BLaER1 (cell line): Measurements from ENCODE around the gene CNPY2.
A peak's percentile ranks its signal among the peaks of the same experiment; 100 is the strongest.
"Not testable (repeated sequence)": the region's sequence is repeated elsewhere in the genome, so short reads cannot be mapped to it uniquely, and the experiment has no call there.

ENCODE experiments used
- H3K27ac ChIP-seq: shearing (Covaris generic); formaldehyde crosslinking; 2 replicates; pipeline ENCODE4 v1.8.1; 2022
- H3K27me3 ChIP-seq: shearing (Covaris generic); formaldehyde crosslinking; 2 replicates; pipeline ENCODE4 v1.8.1; 2022
- H3K36me3 ChIP-seq: shearing (Covaris generic); formaldehyde crosslinking; 2 replicates; pipeline ENCODE4 v1.8.1; 2022
- H3K4me1 ChIP-seq: shearing (Covaris generic); formaldehyde crosslinking; 2 replicates; pipeline ENCODE4 v1.8.1; 2022
- H3K4me2 ChIP-seq: shearing (Covaris generic); formaldehyde crosslinking; 2 replicates; pipeline ENCODE4 v1.8.1; 2022
- H3K4me3 ChIP-seq: shearing (Covaris generic); formaldehyde crosslinking; 2 replicates; pipeline ENCODE4 v1.8.1; 2022
- H3K9ac ChIP-seq: shearing (Covaris generic); formaldehyde crosslinking; 2 replicates; pipeline ENCODE4 v1.8.1; 2022
- H3K9me3 ChIP-seq: shearing (Covaris generic); formaldehyde crosslinking; 2 replicates; pipeline ENCODE4 v1.8.1; 2022
- H4K20me1 ChIP-seq: shearing (Covaris generic); formaldehyde crosslinking; 2 replicates; pipeline ENCODE4 v1.8.1; 2022
- Cebpa-rat ChIP-seq: shearing (Covaris generic); IDR thresholded peaks from 2 replicates; pipeline ENCODE4 v1.8.1; 2022

The CNPY2 gene

GRCh38 chr12:56315622-56316473 lies at the start of gene CNPY2:
Gene CNPY2, minus strand, starts transcription at chr12:56315988. Its CDS starts 771 bp downstream, at chr12:56315217.
- Histone ChIP-seq H4K20me1 (no peaks in the 10 kb centered on the region), H3K4me3 (peak within 1 kb of the TSS; percentile 92), H3K27me3 (no peaks in the 10 kb centered on the region), H3K9me3 (no peaks in the 10 kb centered on the region), H3K27ac (peak within 1 kb of the TSS; percentile 93), H3K36me3 (peaks cover 69% of the 10 kb centered on the region), H3K4me2 (peak within 1 kb of the TSS; percentile 98), H3K9ac (peak within 1 kb of the TSS; percentile 93), H3K4me1 (peaks cover 20% of the 10 kb centered on the region)
- no peak for TF ChIP-seq Cebpa-rat

- H3K4me1 ChIP-seq: peaks cover 47% of the 10 kb centered on the region
- H3K4me2 ChIP-seq: peak within 1 kb of the TSS; percentile 10
- H3K36me3 ChIP-seq: no peaks in the 10 kb centered on the region
- no peaks in the 10 kb centered on the region for H3K9me3 ChIP-seq
- no peak for TF ChIP-seq Cebpa-rat
- no peak within 1 kb of the TSS for H3K27ac ChIP-seq
- no peak within 1 kb of the TSS for H3K9ac ChIP-seq
- no peak within 1 kb of the TSS for H3K4me3 ChIP-seq
- H4K20me1 ChIP-seq: no peaks in the 10 kb centered on the region
- H3K27me3 ChIP-seq: no peaks in the 10 kb centered on the region
These were observed 46.6 kb upstream of the CNPY2 start, which contains the start of gene APOF for GRCh38 chr12:56362130-56363059. Gene APOF, minus strand, starts transcription at chr12:56362857. Its CDS starts 112 bp downstream, at chr12:56362745.

GRCh38 chr12:56361487-56362129 lies 45.8 kb upstream of the CNPY2 start:
- no peak overlapping the region for H3K4me3 ChIP-seq
- H3K27ac ChIP-seq: no peak overlapping the region
- H3K9me3 ChIP-seq: no peaks in the 10 kb centered on the region
- H3K9ac ChIP-seq: no peak overlapping the region
- no peaks in the 10 kb centered on the region for H3K27me3 ChIP-seq
- no peaks in the 10 kb centered on the region for H4K20me1 ChIP-seq
- peaks cover under 1% of the 10 kb centered on the region; the same call in 1 of the 2 replicates for H3K36me3 ChIP-seq
- peak overlapping the region; percentile 80 for H3K4me2 ChIP-seq
- peaks cover 43% of the 10 kb centered on the region for H3K4me1 ChIP-seq
- no peak for TF ChIP-seq Cebpa-rat

- Histone ChIP-seq H3K27me3 (no peaks in the 10 kb centered on the region), H3K4me2 (peak within 1 kb of the TSS; percentile 89), H3K36me3 (peaks cover 16% of the 10 kb centered on the region), H3K9me3 (no peaks in the 10 kb centered on the region), H4K20me1 (no peaks in the 10 kb centered on the region), H3K4me3 (peak within 1 kb of the TSS; percentile 76), H3K4me1 (peaks cover 36% of the 10 kb centered on the region), H3K27ac (peak within 1 kb of the TSS; percentile 68), H3K9ac (peak within 1 kb of the TSS; percentile 79)
- no peak for TF ChIP-seq Cebpa-rat
These were observed 44.3 kb upstream of the CNPY2 start, which contains the start of gene STAT2 for GRCh38 chr12:56359851-56360767. Gene STAT2, minus strand, starts transcription at chr12:56360107. Its CDS starts 3,536 bp downstream, at chr12:56356571.

GRCh38 chr12:56358836-56359532 lies 43.2 kb upstream of the CNPY2 start:
- peaks cover 36% of the 10 kb centered on the region for H3K4me1 ChIP-seq
- no peaks in the 10 kb centered on the region for H4K20me1 ChIP-seq
- H3K9me3 ChIP-seq: no peaks in the 10 kb centered on the region
- peak overlapping the region; percentile 89 for H3K4me2 ChIP-seq
- H3K27ac ChIP-seq: peak overlapping the region; percentile 68
- no peak for TF ChIP-seq Cebpa-rat
- H3K27me3 ChIP-seq: no peaks in the 10 kb centered on the region
- peaks cover 27% of the 10 kb centered on the region for H3K36me3 ChIP-seq
- H3K9ac ChIP-seq: peak overlapping the region; percentile 79
- peak overlapping the region; percentile 76 for H3K4me3 ChIP-seq

- Histone ChIP-seq H3K4me1 (no peaks in the 10 kb centered on the region), H3K27ac (no peak overlapping the region), H3K27me3 (no peaks in the 10 kb centered on the region), H4K20me1 (no peaks in the 10 kb centered on the region), H3K9me3 (no peaks in the 10 kb centered on the region), H3K4me3 (no peak overlapping the region), H3K36me3 (peaks cover 96% of the 10 kb centered on the region), H3K4me2 (no peak overlapping the region), H3K9ac (no peak overlapping the region)
- no peak for TF ChIP-seq Cebpa-rat
These were observed 35.5 kb upstream of the CNPY2 start for GRCh38 chr12:56351325-56351724.

- Histone ChIP-seq H3K4me1 (no peaks in the 10 kb centered on the region), H3K27ac (no peak overlapping the region), H3K4me2 (no peak overlapping the region), H3K9me3 (no peaks in the 10 kb centered on the region), H3K36me3 (peaks cover 96% of the 10 kb centered on the region), H3K9ac (no peak overlapping the region), H4K20me1 (no peaks in the 10 kb centered on the region), H3K4me3 (no peak overlapping the region), H3K27me3 (no peaks in the 10 kb centered on the region)
- no peak for TF ChIP-seq Cebpa-rat
These were observed 34.9 kb upstream of the CNPY2 start for GRCh38 chr12:56350662-56351061.

- Histone ChIP-seq H3K27ac (no peak overlapping the region), H3K4me2 (no peak overlapping the region), H3K9me3 (no peaks in the 10 kb centered on the region), H3K36me3 (peaks cover 97% of the 10 kb centered on the region), H3K4me3 (no peak overlapping the region), H3K9ac (no peak overlapping the region; the same call in 1 of the 2 replicates), H4K20me1 (no peaks in the 10 kb centered on the region), H3K27me3 (no peaks in the 10 kb centered on the region), H3K4me1 (no peaks in the 10 kb centered on the region)
- TF ChIP-seq Cebpa-rat: no peak
These were observed 33.0 kb upstream of the CNPY2 start for GRCh38 chr12:56348776-56349175.

GRCh38 chr12:56347255-56347654 lies 31.5 kb upstream of the CNPY2 start:
- H3K4me1 ChIP-seq, H4K20me1 ChIP-seq, H3K27ac ChIP-seq, H3K9ac ChIP-seq, H3K4me3 ChIP-seq, H3K27me3 ChIP-seq, H3K9me3 ChIP-seq, H3K4me2 ChIP-seq: not testable (repeated sequence)
- H3K36me3 ChIP-seq: peaks cover 98% of the 10 kb centered on the region
